GM18873 (cell line): Measurements from ENCODE around the gene PEA15.

ENCODE experiments used
- ATAC-seq: cut with Tn5 transposase; IDR thresholded peaks from one replicate; pipeline ENCODE4 v1.9.1; 2021; ENCODE audit warnings: mild to moderate bottlenecking, moderate library complexity, moderate number of reproducible peaks; ENCODE audit not compliant: unreplicated experiment, low FRiP score

Gene PEA15, protein sequence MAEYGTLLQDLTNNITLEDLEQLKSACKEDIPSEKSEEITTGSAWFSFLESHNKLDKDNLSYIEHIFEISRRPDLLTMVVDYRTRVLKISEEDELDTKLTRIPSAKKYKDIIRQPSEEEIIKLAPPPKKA

DNA sequence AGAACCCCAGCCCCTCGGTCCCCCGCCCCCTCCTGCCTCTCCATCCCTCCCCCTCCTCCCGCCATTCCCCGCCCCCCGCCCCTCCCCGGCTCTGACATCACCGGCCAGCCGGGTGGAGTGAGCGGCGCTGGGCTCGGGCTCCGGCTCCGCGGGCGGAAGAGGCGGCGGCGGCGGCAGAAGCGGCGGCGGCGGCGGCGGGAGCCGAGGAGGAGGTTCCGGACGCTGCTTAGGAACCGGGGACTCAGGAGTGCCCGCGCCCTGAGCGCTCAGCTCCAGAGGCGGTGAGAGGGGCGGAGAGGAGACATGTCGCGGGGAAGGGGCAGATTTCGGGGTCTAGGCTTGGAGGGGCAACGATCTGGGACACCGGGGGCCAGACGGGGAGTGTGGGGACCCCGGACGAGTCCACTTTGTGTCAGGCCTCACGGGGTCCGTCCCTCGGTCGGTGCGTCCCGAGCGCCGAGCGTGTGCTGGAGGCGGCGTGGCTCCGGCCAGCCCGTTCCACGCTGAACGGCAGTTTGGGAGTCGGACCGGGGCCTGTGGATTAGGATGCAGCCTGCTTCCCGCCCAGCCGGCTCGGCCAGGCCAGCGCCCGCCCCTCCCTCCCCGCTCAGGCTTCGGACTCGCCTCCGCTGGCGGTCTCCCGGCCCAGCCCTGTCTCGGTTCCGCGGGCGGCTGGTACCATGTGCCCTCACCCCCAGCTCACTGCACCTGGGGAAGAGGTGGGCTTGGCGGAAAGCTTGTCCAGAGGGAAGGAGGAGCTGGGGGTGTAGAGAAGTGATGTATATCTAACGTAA, at the start of gene PEA15:
Gene PEA15, plus strand, starts transcription at position 143 of the 794 bp plus-strand sequence. CDS start 6,161 bp downstream, outside the sequence.
- ATAC-seq, result no peak

- ATAC-seq, result no peak
Observed at GRCh38 chr1:160156361-160156760, 48.8 kb upstream of the PEA15 start.

GRCh38 chr1:160157174-160157573, 48.0 kb upstream of the PEA15 start:
- no peak for ATAC-seq

DNA sequence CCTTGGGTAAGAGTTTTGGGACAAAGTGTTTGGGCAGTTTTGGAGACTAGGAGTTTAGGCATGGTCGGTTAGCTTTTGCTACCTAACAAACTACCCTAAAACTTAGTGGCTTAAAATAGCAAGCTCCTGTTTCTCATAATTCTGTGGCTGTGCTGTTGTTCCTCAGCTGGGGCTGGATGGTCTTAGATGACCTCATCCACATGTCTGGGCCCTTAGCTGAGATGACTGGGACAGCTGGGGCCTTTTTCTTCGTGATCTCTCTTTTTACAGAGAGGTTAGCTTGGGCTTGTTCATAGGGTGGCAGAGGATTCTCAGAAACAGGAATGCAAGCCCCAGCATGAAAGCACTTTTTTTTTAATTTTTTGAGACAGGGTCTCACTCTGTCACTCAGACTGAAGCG, 47.2 kb upstream of the PEA15 start:
- ATAC-seq, result no peak

DNA sequence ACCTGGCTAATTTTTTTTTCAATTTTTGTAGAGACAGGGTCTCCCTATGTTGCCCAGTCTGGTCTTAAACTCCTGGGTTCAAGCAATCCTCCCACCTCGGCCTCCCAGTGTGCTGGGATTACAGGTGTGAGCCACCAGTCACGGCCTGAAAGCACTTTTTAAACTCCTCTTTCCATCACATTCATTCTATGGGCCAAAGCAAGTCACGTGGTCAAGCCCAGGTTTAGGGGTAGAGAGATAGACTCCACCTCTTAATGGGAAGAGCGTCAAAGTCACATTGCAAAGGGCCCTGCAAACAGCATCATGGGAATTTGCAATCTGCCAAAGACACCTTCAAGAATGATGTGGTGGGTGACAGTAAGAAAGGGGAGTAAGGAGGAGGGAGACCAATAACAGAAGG, 46.6 kb upstream of the PEA15 start:
- no peak for ATAC-seq

GRCh38 chr1:160159846-160160245, 45.3 kb upstream of the PEA15 start:
- no peak for ATAC-seq

GRCh38 chr1:160161965-160162705, 43.0 kb upstream of the PEA15 start:
- ATAC-seq, result no peak

GRCh38 chr1:160162931-160163330, 42.3 kb upstream of the PEA15 start:
- no peak for ATAC-seq

GRCh38 chr1:160163615-160164014, 41.6 kb upstream of the PEA15 start:
- ATAC-seq, result no peak

DNA sequence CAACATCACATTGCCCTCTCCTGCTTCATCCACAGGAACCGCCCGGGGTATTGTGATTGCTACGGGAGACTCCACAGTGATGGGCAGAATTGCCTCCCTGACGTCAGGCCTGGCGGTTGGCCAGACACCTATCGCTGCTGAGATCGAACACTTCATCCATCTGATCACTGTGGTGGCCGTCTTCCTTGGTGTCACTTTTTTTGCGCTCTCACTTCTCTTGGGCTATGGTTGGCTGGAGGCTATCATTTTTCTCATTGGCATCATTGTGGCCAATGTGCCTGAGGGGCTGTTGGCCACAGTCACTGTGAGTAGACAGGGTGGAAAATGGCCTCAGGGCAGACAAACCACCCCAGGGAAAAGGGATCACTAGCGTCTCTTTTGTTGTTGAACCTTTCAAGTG, 41.1 kb upstream of the PEA15 start:
- no peak for ATAC-seq

- no peak for ATAC-seq
Observed at GRCh38 chr1:160166166-160166868, 38.9 kb upstream of the PEA15 start.

DNA sequence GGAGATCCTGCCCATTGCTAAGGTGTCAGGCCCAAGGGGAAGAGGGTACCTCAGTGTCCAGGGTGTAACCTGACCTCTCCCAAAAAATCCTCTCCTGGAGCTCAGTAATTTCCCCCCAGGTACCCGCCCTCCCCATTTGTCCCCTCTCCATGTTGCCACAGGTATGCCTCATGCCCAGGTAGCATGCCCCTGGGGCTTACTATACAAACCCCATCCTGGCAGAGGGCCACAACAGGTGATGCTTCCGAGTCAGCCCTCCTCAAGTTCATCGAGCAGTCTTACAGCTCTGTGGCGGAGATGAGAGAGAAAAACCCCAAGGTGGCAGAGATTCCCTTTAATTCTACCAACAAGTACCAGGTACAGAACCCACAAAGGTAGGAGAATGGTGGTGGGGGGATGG, 38.1 kb upstream of the PEA15 start:
- ATAC-seq, result no peak

DNA sequence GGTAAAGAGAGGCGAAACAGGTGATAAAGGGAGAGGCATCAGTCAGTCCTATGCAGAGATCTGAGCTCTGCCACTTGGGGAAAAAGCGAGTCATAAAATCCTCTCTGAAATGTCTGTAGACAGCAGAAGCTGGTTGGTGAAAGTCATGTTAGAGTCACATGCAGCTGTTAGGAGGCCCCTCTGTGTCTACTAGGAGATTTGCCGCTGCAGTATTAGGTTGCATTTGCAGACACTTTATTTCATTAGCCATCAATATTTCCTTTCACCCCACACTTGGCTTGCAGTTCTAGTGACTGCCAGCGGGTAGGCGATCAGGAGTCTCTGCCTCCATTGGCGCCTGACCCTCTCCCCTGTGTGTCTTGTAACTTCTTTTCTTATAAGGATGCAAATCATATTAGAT, 37.6 kb upstream of the PEA15 start:
- ATAC-seq, result no peak

- no peak for ATAC-seq
Observed at GRCh38 chr1:160168016-160168415, 37.2 kb upstream of the PEA15 start.

- no peak for ATAC-seq
Observed at GRCh38 chr1:160168609-160169369, 36.4 kb upstream of the PEA15 start.

- no peak for ATAC-seq
Observed at GRCh38 chr1:160169553-160170399, 35.4 kb upstream of the PEA15 start.

GRCh38 chr1:160171354-160171753, 33.8 kb upstream of the PEA15 start:
- ATAC-seq, result no peak

DNA sequence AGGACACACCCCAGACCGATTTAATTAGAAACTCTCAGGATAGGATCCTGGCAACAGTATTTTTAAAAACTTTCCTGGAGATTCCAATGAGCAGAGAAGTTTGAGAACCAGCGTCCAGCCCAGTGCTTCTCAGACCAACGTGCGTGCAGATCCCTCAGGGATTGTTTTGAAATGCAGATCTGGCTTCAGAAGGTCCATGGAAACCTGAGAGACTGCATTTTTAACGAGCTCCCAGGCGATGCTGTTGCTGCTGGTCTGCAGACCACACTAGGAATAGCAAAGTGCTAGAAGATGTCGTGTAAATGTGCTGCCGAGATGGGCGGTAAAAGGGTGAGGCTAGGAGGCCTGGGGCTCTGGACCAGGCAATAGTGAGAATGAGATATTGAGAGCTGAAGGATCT, 33.2 kb upstream of the PEA15 start:
- no peak for ATAC-seq

- ATAC-seq, result no peak
Observed at GRCh38 chr1:160177231-160177630, 28.0 kb upstream of the PEA15 start.
